Fibroblast of villous mesenchyme (primary cell): ENCODE results near the gene REPS1. TPM values are rescaled to one million over a fixed set of nuclear protein-coding genes. Genes with fewer than 3 reads are reported as not detected.

Experiments
- DNase-seq: peaks from one replicate; pipeline ENCODE4 v3.0.0-alpha.2; 2010; ENCODE audit warnings: low read depth
- H3K4me3 ChIP-seq: 2 replicates; pipeline ENCODE4 v1.5.1; 2011; ENCODE audit warnings: low read depth, mild to moderate bottlenecking, low read length
- total RNA-seq: library from RNA; depleted of rRNA; stranded (reverse); fragments of >200 nt; gene quantifications from 2 replicates; pipeline ENCODE4 v1.2.3, GENCODE V29; 2012
- TF ChIP-seq, protein P1 (sequence below): IDR thresholded peaks from 2 replicates; pipeline ENCODE4 v1.5.1; 2012; ENCODE audit warnings: low read depth, mild to moderate bottlenecking, low read length; ENCODE audit not compliant: insufficient read depth

The REPS1 gene
- total RNA-seq, 1 donor, result 43.2 TPM

DNA sequence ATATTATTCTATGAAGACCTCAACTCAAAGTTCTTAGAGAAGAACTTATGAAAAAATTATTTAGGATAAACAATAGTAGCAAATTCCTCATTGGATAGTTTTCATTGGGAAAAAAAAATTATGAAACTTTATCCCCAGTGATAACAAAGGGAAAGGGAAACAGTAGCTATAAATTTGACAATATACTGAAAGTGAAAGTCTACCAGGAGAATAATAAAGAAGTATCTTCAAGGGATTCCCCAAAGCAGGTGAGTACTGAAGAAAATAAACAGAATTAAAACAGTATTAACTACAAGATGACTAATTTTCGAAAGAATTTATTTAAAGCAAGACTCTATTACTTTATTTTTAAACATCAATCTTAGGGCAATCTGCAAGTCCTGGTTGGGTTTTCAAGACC is 56.4 kb downstream of the REPS1 start:
- H3K4me3 ChIP-seq, result no peak overlapping the region
- TF ChIP-seq, protein P1, sequence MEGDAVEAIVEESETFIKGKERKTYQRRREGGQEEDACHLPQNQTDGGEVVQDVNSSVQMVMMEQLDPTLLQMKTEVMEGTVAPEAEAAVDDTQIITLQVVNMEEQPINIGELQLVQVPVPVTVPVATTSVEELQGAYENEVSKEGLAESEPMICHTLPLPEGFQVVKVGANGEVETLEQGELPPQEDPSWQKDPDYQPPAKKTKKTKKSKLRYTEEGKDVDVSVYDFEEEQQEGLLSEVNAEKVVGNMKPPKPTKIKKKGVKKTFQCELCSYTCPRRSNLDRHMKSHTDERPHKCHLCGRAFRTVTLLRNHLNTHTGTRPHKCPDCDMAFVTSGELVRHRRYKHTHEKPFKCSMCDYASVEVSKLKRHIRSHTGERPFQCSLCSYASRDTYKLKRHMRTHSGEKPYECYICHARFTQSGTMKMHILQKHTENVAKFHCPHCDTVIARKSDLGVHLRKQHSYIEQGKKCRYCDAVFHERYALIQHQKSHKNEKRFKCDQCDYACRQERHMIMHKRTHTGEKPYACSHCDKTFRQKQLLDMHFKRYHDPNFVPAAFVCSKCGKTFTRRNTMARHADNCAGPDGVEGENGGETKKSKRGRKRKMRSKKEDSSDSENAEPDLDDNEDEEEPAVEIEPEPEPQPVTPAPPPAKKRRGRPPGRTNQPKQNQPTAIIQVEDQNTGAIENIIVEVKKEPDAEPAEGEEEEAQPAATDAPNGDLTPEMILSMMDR, result no peak
- no peak for DNase-seq

DNA sequence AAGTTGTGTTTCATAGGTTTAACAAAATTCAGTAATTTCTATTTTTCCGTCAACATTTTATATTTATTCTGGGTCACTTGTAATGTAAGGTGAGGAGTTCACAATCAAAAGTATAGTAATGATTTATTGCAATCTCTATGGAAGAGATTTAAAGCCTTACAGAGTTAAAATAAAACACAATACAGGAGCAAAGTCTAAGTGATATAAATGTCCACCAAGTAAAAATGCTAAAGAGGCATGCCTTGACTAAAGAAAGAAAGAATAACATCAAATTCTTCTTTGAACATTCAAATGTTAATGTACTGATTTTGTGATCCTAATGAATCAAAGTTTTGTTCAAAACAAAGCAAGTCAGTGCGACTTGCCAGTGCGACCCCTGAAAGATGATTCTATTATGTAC is 61.5 kb downstream of the REPS1 start:
- no peak for DNase-seq
- TF ChIP-seq, protein P1, result no peak
- no peak overlapping the region for H3K4me3 ChIP-seq

DNA sequence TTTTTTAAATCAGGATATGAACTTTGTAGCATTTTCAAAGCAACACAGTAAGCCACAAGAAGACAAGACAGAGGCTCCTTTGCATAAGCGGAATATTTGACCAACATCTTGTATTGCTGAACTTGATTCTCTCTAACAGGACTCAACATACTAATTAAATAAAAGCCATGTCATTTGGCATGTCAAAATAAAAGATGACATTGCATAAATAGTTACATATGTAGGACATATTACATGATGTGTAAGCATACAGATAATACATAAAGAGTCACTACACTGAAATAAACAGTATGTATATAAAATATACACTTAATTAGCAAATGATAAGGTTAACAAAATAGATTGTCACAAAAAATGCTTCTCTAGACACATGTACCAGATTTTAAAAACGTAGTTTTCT is 62.2 kb downstream of the REPS1 start:
- no peak overlapping the region for H3K4me3 ChIP-seq
- no peak for DNase-seq
- TF ChIP-seq, protein P1, result no peak

DNA sequence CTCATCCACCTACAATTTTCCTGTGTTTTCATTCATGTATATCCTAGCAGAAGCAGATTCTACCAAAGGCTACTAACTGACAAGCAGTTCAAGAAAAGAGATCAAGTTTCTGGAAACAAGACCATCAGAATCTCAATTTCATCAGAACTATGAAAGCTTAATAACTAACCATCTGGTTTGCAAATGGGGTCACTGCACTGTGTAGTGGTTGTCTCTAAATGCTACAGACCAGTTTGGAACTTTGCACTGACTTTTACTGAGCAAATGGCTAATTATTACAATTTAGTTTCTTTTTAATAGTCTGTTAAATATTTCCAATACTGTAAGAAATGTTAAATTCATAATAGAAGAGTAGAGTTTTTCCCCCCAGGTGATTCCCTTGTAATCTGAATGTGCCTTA is 64.5 kb downstream of the REPS1 start:
- no peak overlapping the region for H3K4me3 ChIP-seq
- DNase-seq, result no peak
- TF ChIP-seq, protein P1, result no peak

DNA sequence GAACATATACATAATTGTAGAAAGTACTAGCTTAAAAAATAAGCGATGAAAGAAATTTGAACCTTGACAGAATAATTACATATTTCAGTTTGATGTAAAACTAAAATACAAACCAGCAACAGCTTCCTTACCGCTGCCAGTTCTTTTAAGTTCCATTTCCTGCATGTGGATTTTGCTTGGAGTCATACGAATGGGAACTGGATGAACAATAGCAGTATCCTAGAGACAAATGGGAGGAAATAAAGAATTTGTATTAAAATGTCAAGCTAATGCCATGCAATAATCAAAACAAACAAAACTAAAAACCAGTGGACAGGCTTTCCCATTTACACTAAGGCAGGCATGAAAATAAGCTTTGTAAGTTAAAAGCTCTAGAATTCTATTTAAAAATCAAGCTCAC is 67.1 kb downstream of the REPS1 start:
- no peak overlapping the region for H3K4me3 ChIP-seq
- TF ChIP-seq, protein P1, result no peak
- DNase-seq, result no peak

DNA sequence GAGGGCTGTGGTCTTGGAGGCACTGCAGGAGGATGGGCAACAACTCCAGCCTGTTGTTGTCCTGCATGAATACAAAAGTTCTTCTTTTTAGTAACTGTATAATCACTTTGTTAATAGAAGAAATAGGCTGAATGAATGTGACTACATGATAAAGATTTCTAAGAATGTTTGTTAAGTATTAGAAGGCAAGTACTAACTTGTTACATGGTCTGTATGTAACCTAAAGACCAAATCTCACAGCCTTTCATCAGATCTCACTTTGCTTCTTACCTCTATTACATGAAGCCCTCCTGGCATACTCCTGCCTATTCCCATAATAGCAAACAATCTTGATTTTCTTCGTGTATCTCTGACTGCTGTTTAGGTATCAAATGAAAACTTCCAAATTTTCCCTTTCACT is 73.4 kb downstream of the REPS1 start:
- H3K4me3 ChIP-seq, result no peak overlapping the region
- TF ChIP-seq, protein P1, result no peak
- DNase-seq, result no peak

DNA sequence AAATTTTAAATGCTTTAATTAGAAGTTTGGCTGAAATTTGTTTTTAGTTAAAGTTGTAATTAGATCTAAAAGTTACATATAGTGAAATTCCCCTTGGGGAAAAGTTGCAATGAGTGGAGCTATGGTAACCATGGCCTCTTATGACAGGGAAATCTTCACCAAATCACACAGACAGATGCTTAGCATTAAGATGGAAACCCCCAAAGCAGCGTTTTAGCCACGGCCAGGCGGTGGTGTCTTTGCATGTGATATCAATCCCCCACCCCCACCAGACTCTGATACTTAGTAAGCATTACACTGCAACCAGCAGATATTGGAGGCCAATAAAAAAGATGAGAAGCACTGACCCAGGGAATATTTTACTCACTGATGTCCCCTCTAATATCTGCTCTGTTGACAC is 75.7 kb downstream of the REPS1 start:
- TF ChIP-seq, protein P1, result no peak
- no peak overlapping the region for H3K4me3 ChIP-seq
- no peak for DNase-seq
